Heart right ventricle (tissue), 16 donors: ENCODE results near the gene GNAO1. TPM values are rescaled to one million over a fixed set of nuclear protein-coding genes. Genes with fewer than 3 reads are reported as not detected.

Experiments
- ATAC-seq, 8 donors: fragments of 200-7000 bp; cut with Tn5 transposase; one replicate each; pipeline ENCODE4 v1.9.1; 2020; ENCODE audit warnings: mild to moderate bottlenecking in 8 of 8, moderate library complexity in 8 of 8, moderate number of reproducible peaks in 1 of 8
- DNase-seq, 2 donors: peaks; one replicate each; pipeline ENCODE4 v3.0.0-alpha.2; 2020
- H3K27ac ChIP-seq, 10 donors: fragments of 200-600 bp; sonication (generic) in 2 of 10; one replicate each; pipeline versions ENCODE4 v1.5.0 to v1.8.0; 2020 to 2022; ENCODE audit warnings: mild to moderate bottlenecking in 3 of 10
- H3K27me3 ChIP-seq, 7 donors: fragments of 200-600 bp; one replicate each; pipeline ENCODE4 v1.8.0; 2021 to 2022; ENCODE audit warnings: mild to moderate bottlenecking in 2 of 7
- H3K36me3 ChIP-seq, 9 donors: fragments of 200-600 bp; sonication (generic) in 1 of 9; one replicate each; pipeline versions ENCODE4 v1.5.0 to v1.8.0; 2020 to 2022; ENCODE audit warnings: mild to moderate bottlenecking in 2 of 9
- H3K4me1 ChIP-seq, 9 donors: fragments of 200-600 bp; sonication (generic) in 1 of 9; one replicate each; pipeline versions ENCODE4 v1.5.0 to v1.8.0; 2020 to 2022; ENCODE audit warnings: mild to moderate bottlenecking in 4 of 9
- H3K4me3 ChIP-seq, 10 donors: fragments of 200-600 bp; sonication (generic) in 2 of 10; one replicate each; pipeline versions ENCODE4 v1.5.0 to v1.8.0; 2020 to 2022; ENCODE audit warnings: mild to moderate bottlenecking in 7 of 10, moderate library complexity in 2 of 10
- H3K9me3 ChIP-seq, 11 donors: fragments of 200-600 bp in 10 of 11; sonication (generic) in 2 of 11; one replicate each; pipeline versions ENCODE4 v1.5.0 to v1.8.0; 2013 to 2022; ENCODE audit warnings: mild to moderate bottlenecking in 2 of 11, control low read depth in 1 of 11, moderate library complexity in 1 of 11
- CTCF ChIP-seq, 9 donors: fragments of 200-600 bp; sonication (generic) in 2 of 9; IDR thresholded peaks; one replicate each; pipeline versions ENCODE4 v1.5.0 to v1.8.0; 2021 to 2022; ENCODE audit warnings: antibody characterized with exemption in 9 of 9, mild to moderate bottlenecking in 5 of 9, moderate library complexity in 1 of 9
- whole genome bisulfite sequencing, 2 donors: extraction: QIAGEN DNeasy Blood & Tissue Kit; methylation state at CpG; one replicate each; pipeline ENCODE4 v1.1.7; 2013; ENCODE audit warnings: inconsistent platforms in 1 of 2; 5-methylcytosine and 5-hydroxymethylcytosine counted together
- intact Hi-C, 10 donors: fragments of 100-400 bp; cut with DNase I; formaldehyde crosslinking; loops; one replicate each; pipeline versions ENCODE4 v1.11.1 to v1.14.2; 2022
- polyA plus RNA-seq, 2 donors: library from polyadenylated mRNA; stranded (reverse); fragments of 200-250 nt; gene quantifications; one replicate each; pipeline ENCODE4 v1.2.3, GENCODE V29; 2013
- total RNA-seq, 10 donors: library from RNA; stranded (reverse); fragmentation: NEBNext Ultra II Directional in 3 of 10; extraction: Animal tissue kit (Norgen Biotek cat#: 25700) in 3 of 10; gene quantifications; one replicate each; pipeline versions ENCODE4 v1.2.1 to v1.2.4, GENCODE V29; 2021 to 2023
- donor health status: Arrhythmogenic right ventricular cardiomyopathy.
- donor health status: ischemic (EF 13 %, LVEDD 7.1; RV severe dilation, severe dysfunction).
- donor health status: healthy with polysubstance abuse.
- donor health status: DM: no; HTN: yes; CAD: no.
- donor health status: DM: no; HTN: no; CAD: no.
- donor health status: ischemic (EF 25% LVEDD 6.9; RV normal size, moderate dysfunction).
- donor health status: ischemic (EF 25% LVEDD 5.7; RV mildly dilated, moderate dysfunction).
- donor health status: healthy.
- donor health status: DM: yes; HTN: yes; CAD: no.
- donor health status: Ischemic cardiomyopathy.
- donor health status: ischemic (EF 35%, LVEDD 5.7; RV mildly dilated, moderate dysfunction).
- donor health status: nonischemic (EF 11% LVEDD 7.7; RV severe dilation, severe dysfunction).
- donor health status: DM: yes; HTN: yes; CAD: no.
- donor health status: PGD.
- donor health status: ischemic (EF 29% LVEDD 5.4; RV normal size, mild dysfunction).
- donor health status: nonischemic (EF 23%, LVEDD 6.1; RV moderate dilation, normal function).

The GNAO1 gene
- total and polyA plus RNA-seq, 12 donors = 1.4 to 36.7 (median 13.5) TPM

GRCh38 chr16:56360117-56361008 lies 169.1 kb downstream of the GNAO1 start:
- whole genome bisulfite sequencing, 2 donors = 95 to 96% methylated on average over 15 of the region's 15 CpGs
- no peaks in the 10 kb centered on the region for H3K27me3 ChIP-seq
- peaks cover 0 to 54% (median 29%) of the 10 kb centered on the region in 9 donors for H3K36me3 ChIP-seq
- DNase-seq = no peak
- peaks cover 0 to 21% (median 13%) of the 10 kb centered on the region in 9 donors for H3K4me1 ChIP-seq
- H3K9me3 ChIP-seq = no peaks in the 10 kb centered on the region
- TF ChIP-seq CTCF (IDR thresholded peaks at IDR 0.05) = no peak
- ATAC-seq = no peak
- H3K4me3 ChIP-seq = no peak overlapping the region
- intact Hi-C loops = no loop called here
- no peak overlapping the region for H3K27ac ChIP-seq

GRCh38 chr16:56362057-56362655 lies 170.9 kb downstream of the GNAO1 start:
- H3K27ac ChIP-seq = no peak overlapping the region
- peaks cover 0 to 70% (median 38%) of the 10 kb centered on the region in 9 donors for H3K36me3 ChIP-seq
- 74 to 75% methylated on average over 15 of the region's 15 CpGs for WGBS, 2 donors
- no peak overlapping the region for H3K4me3 ChIP-seq
- DNase-seq (no peak), ATAC-seq (no peak)
- peaks cover 0 to 9% (median 0%) of the 10 kb centered on the region in 9 donors for H3K4me1 ChIP-seq
- no peak for TF ChIP-seq CTCF (IDR thresholded peaks at IDR 0.05)
- H3K27me3 ChIP-seq = no peaks in the 10 kb centered on the region
- intact Hi-C loops = no loop called here
- no peaks in the 10 kb centered on the region for H3K9me3 ChIP-seq

DNA sequence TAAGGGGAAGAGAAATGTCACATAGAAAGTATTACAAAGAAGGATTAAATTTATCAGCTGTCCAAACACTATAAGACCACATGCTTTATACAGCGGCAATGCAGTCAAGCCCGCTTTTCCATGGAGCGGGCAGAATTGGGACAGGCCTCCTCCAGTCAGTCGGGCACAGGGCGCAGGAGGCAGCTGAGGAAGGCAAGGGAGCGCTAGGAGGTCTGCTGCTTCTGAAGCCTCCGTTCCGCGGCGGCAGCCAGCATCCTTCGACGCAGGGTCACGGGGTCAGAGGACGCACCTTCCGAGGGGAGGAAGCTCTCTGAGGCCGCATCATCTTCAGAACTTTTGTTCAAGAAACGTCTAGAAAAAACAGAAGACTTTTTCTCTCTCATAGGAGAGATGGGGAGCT lies 171.4 kb downstream of the GNAO1 start:
- H3K4me1 ChIP-seq = peaks cover 0 to 4% (median 0%) of the 10 kb centered on the region in 9 donors
- peaks cover 0 to 75% (median 43%) of the 10 kb centered on the region in 9 donors for H3K36me3 ChIP-seq
- WGBS, 2 donors = 92 to 95% methylated on average over 17 of the region's 17 CpGs
- DNase-seq (no peak), ATAC-seq (no peak)
- H3K9me3 ChIP-seq = no peaks in the 10 kb centered on the region
- intact Hi-C loops = no loop called here
- no peak for TF ChIP-seq CTCF (IDR thresholded peaks at IDR 0.05)
- no peak overlapping the region for H3K27ac ChIP-seq
- H3K4me3 ChIP-seq = no peak overlapping the region
- no peaks in the 10 kb centered on the region for H3K27me3 ChIP-seq

- Histone ChIP-seq H3K4me1 (peaks cover 0 to 2% (median 0%) of the 10 kb centered on the region in 9 donors), H3K36me3 (peaks cover 0 to 81% (median 48%) of the 10 kb centered on the region in 9 donors), H3K27ac (no peak overlapping the region), H3K9me3 (no peaks in the 10 kb centered on the region), H3K27me3 (no peaks in the 10 kb centered on the region), H3K4me3 (no peak overlapping the region)
- 91 to 96% methylated on average over 6 of the region's 6 CpGs for WGBS, 2 donors
- no peak for DNase-seq
- no peak for ATAC-seq
- TF ChIP-seq CTCF (IDR thresholded peaks at IDR 0.05) = no peak
- intact Hi-C loops = no loop called here
Observed at GRCh38 chr16:56363181-56363716, 172.0 kb downstream of the GNAO1 start.
